Testis (tissue), 2 donors: Measurements from ENCODE around the gene SEMA3C.

Experiments
- CTCF ChIP-seq, 3 experiments: fragments of 450-650 bp in 2 of 3; fragments of 200-600 bp in 1 of 3; sonication (generic) in 1 of 3; IDR thresholded peaks; one replicate each; pipeline ENCODE4 v1.5.1; 2016 to 2019; ENCODE audit warnings: antibody characterized with exemption in 3 of 3, mild to moderate bottlenecking in 2 of 3, moderate library complexity in 1 of 3
- POLR2A ChIP-seq: fragments of 450-650 bp; IDR thresholded peaks from one replicate; pipeline ENCODE4 v1.6.1; 2017; ENCODE audit warnings: antibody characterized with exemption, mild to moderate bottlenecking, moderate library complexity

- no peak for TF ChIP-seq CTCF (IDR thresholded peaks at IDR 0.05)
- TF ChIP-seq POLR2A, result no peak
These were observed 137.7 kb downstream of the SEMA3C start for GRCh38 chr7:80781146-80781545.
